ENCODE data around the gene PPP1R12C.

Gene PPP1R12C

DNA sequence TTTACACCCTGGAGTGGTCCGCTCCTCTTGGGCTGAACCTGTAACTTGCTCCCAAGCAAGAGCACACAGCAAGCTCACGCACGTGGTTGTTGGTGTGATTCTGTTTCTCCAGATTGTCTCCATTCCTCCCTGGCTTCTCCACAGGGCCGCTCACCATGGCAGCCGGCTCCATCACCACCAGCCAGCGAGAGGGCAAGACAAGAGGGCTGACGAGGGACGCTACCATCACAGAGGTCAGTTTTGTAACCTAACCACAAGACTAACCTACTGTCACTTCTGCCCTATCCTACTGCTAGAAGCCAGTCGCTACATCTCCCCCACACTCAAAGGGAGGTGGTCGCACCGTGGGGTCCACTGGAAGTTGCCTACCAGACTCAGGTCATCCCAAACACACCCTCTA is 74.7 kb downstream of the PPP1R12C start:
- H3K36me3 ChIP-seq (ENCODE audit: insufficient read depth, insufficient read length, low read length): peaks cover 37% of the 10 kb centered on the region
- H3K9ac ChIP-seq (ENCODE audit: insufficient read length, low read depth): no peak overlapping the region
- H3K4me3 ChIP-seq (ENCODE audit: insufficient read length, low read depth): no peak overlapping the region
- DNase-seq (ENCODE audit: low read depth, low spot score): no peak
- H3K4me1 ChIP-seq (ENCODE audit: insufficient read depth, insufficient read length): no peaks in the 10 kb centered on the region
- no peaks in the 10 kb centered on the region for H3K27me3 ChIP-seq (ENCODE audit: insufficient read depth, insufficient read length)
- no peak for TF ChIP-seq ZNF274 (IDR thresholded peaks at IDR 0.05; ENCODE audit: low read depth, low read length)
- no peak for TF ChIP-seq SUZ12 (IDR thresholded peaks at IDR 0.05; ENCODE audit: extremely low read depth, insufficient read depth, insufficient read length)
- no peak for TF ChIP-seq YY1 (IDR thresholded peaks at IDR 0.05; ENCODE audit: insufficient read depth, insufficient read length)
- H3K9me3 ChIP-seq (ENCODE audit: insufficient read depth, low read length): no peaks in the 10 kb centered on the region

DNA sequence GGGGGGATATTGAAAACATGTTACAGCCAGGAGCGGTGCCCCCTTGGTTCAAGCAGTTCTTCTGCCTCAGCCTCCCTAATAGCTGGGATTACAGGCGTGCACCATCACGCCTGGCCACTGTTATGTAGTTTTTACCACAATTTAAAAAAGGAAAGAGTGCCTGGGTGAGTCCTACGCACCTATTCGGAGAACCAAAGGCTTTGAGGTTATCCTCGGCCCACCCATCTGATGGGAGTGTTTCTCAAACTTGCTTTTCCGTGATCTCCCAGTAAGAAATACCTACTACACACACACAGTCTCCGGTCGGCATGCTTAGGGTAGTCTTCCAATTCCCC is 75.1 kb downstream of the PPP1R12C start:
- H3K36me3 ChIP-seq (ENCODE audit: insufficient read depth, insufficient read length, low read length): peaks cover 33% of the 10 kb centered on the region
- no peaks in the 10 kb centered on the region for H3K4me1 ChIP-seq (ENCODE audit: insufficient read depth, insufficient read length)
- no peak overlapping the region for H3K9ac ChIP-seq (ENCODE audit: insufficient read length, low read depth)
- no peak overlapping the region for H3K4me3 ChIP-seq (ENCODE audit: insufficient read length, low read depth)
- DNase-seq (ENCODE audit: low read depth, low spot score): no peak
- H3K27me3 ChIP-seq (ENCODE audit: insufficient read depth, insufficient read length): no peaks in the 10 kb centered on the region
- TF ChIP-seq ZNF274 (IDR thresholded peaks at IDR 0.05; ENCODE audit: low read depth, low read length) (no peak), YY1 (IDR thresholded peaks at IDR 0.05; ENCODE audit: insufficient read depth, insufficient read length) (no peak), SUZ12 (IDR thresholded peaks at IDR 0.05; ENCODE audit: extremely low read depth, insufficient read depth, insufficient read length) (no peak)
- H3K9me3 ChIP-seq (ENCODE audit: insufficient read depth, low read length): no peaks in the 10 kb centered on the region

DNA sequence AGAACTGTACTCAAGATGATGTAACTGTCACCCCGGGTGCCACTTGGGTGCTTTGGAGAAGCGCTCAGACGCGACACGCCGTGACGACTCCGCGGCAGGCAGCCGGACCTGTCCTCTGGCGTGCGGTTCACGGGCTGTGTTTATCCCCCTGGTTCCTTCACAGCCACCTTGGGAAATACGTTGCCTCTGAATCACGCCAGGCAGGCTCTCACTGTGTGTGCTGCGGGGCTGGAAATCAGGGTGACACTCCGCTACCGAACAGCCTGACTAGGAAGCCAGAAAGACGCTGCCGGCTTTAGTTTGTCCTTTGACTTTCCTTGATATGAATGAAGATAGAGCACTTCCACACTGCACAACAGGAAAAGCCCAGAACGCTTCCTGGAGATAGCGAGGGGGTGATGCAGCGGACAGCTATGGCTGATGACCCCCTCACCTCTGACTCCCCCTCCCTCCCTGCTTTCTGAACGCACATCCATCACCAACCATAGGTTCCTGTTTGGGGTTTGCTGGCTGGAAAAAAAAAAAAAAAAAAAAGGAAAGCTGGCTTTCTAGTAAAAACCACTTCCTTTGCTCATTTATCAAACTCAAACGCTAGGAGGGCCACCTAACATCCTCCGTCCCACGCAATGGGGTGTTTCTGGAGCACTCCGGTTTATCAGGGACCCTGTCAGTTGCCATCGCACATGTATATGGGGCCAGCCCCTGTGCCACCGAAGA is 75.7 kb downstream of the PPP1R12C start:
- H3K9me3 ChIP-seq (ENCODE audit: insufficient read depth, low read length): no peaks in the 10 kb centered on the region
- H3K36me3 ChIP-seq (ENCODE audit: insufficient read depth, insufficient read length, low read length): peaks cover 28% of the 10 kb centered on the region
- no peak for TF ChIP-seq SUZ12 (IDR thresholded peaks at IDR 0.05; ENCODE audit: extremely low read depth, insufficient read depth, insufficient read length)
- no peak for TF ChIP-seq ZNF274 (IDR thresholded peaks at IDR 0.05; ENCODE audit: low read depth, low read length)
- TF ChIP-seq YY1 (IDR thresholded peaks at IDR 0.05; ENCODE audit: insufficient read depth, insufficient read length): no peak

DNA sequence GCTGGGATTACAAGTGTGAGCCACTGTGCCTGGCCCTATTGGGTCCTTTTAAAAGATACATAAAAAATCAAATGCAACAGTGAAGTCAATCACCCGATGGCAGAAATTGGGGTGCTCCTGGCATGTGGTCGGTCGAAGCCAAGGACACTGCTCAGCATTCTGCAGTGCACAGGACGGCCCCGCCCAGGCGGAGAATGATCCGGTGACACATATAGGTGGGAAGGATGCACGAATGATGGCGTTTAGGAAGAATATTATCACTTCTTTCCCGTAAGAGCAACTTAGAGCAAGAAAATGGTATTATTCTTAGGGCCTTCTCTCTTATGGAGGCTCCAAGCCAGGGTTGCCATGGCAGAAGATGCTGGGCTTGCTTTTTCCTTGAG is 76.2 kb downstream of the PPP1R12C start:
- Histone ChIP-seq H3K4me3 (ENCODE audit: insufficient read length, low read depth) (no peak overlapping the region), H3K27me3 (ENCODE audit: insufficient read depth, insufficient read length) (no peaks in the 10 kb centered on the region), H3K9me3 (ENCODE audit: insufficient read depth, low read length) (no peaks in the 10 kb centered on the region), H3K36me3 (ENCODE audit: insufficient read depth, insufficient read length, low read length) (peaks cover 24% of the 10 kb centered on the region), H3K4me1 (ENCODE audit: insufficient read depth, insufficient read length) (no peaks in the 10 kb centered on the region), H3K9ac (ENCODE audit: insufficient read length, low read depth) (no peak overlapping the region)
- DNase-seq (ENCODE audit: low read depth, low spot score): no peak
- TF ChIP-seq SUZ12 (IDR thresholded peaks at IDR 0.05; ENCODE audit: extremely low read depth, insufficient read depth, insufficient read length) (no peak), YY1 (IDR thresholded peaks at IDR 0.05; ENCODE audit: insufficient read depth, insufficient read length) (no peak), ZNF274 (IDR thresholded peaks at IDR 0.05; ENCODE audit: low read depth, low read length) (no peak)

More for the DNA sequence above, 75.7 kb downstream of the PPP1R12C start:
- Histone ChIP-seq H3K4me1 (ENCODE audit: insufficient read depth, insufficient read length) (no peaks in the 10 kb centered on the region), H3K4me3 (ENCODE audit: insufficient read length, low read depth) (no peak overlapping the region), H3K27me3 (ENCODE audit: insufficient read depth, insufficient read length) (no peaks in the 10 kb centered on the region), H3K9ac (ENCODE audit: insufficient read length, low read depth) (no peak overlapping the region)
- no peak for DNase-seq (ENCODE audit: low read depth, low spot score)
